Measurements from ENCODE around the gene BSPRY.
"Not testable (repeated sequence)": the region's sequence is repeated elsewhere in the genome, so short reads cannot be mapped to it uniquely, and the experiment has no call there.

Gene BSPRY

DNA sequence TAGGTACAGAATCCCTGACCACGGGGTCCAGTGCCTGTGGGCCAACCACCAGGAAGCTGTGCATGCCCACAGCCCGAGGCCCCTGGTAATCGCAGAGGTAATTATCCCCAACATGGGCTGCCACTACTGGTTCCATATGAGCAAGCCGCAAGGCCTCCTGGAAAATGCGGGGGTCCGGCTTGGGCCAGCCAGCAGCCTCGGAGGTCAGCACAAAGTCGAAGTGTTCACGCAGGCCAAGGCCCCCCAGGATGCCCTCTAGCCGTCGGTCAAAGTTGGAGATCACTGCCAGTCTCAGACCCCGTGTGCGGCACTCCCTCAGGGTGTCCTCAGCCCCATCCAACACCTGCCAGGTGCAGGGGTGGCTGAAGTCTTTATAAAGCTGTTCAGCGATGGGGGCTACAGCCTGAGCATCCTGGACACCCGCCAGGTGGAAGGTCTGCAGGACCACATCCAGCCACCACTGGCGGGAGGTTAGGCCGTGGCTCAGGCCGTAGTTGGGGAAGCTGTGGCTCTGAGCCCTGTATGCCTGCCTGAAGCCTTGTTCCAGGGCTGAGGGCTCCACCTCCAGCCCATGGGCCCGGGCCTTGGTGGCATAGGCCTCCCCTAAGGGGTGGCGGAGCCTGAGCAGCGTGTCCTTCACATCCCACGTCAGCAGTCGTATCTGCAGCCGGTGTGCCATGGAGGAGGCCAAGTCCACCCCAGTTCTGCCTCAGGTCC lies 24.5 kb downstream of the BSPRY start:
- no peak for DNase-seq
- Histone ChIP-seq H3K9me3 (no peaks in the 10 kb centered on the region), H3K27me3 (no peaks in the 10 kb centered on the region), H3K4me3 (no peak overlapping the region), H3K4me1 (peaks cover 0 to 20% (median 13%) of the 10 kb centered on the region in 4 donors), H3K36me3 (peaks cover 17 to 19% (median 17%) of the 10 kb centered on the region in 3 donors), H3K27ac (no peak overlapping the region)
- intact Hi-C loops (cut with DNase I; ENCODE audit: low total_unique reads), result loop anchor here (10.0 kb wide), 1 partner anchor 59 kb away; no protein-coding TSS in a partner anchor
- TF ChIP-seq, protein P1, sequence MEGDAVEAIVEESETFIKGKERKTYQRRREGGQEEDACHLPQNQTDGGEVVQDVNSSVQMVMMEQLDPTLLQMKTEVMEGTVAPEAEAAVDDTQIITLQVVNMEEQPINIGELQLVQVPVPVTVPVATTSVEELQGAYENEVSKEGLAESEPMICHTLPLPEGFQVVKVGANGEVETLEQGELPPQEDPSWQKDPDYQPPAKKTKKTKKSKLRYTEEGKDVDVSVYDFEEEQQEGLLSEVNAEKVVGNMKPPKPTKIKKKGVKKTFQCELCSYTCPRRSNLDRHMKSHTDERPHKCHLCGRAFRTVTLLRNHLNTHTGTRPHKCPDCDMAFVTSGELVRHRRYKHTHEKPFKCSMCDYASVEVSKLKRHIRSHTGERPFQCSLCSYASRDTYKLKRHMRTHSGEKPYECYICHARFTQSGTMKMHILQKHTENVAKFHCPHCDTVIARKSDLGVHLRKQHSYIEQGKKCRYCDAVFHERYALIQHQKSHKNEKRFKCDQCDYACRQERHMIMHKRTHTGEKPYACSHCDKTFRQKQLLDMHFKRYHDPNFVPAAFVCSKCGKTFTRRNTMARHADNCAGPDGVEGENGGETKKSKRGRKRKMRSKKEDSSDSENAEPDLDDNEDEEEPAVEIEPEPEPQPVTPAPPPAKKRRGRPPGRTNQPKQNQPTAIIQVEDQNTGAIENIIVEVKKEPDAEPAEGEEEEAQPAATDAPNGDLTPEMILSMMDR (IDR thresholded peaks at IDR 0.05), result no peak

DNA sequence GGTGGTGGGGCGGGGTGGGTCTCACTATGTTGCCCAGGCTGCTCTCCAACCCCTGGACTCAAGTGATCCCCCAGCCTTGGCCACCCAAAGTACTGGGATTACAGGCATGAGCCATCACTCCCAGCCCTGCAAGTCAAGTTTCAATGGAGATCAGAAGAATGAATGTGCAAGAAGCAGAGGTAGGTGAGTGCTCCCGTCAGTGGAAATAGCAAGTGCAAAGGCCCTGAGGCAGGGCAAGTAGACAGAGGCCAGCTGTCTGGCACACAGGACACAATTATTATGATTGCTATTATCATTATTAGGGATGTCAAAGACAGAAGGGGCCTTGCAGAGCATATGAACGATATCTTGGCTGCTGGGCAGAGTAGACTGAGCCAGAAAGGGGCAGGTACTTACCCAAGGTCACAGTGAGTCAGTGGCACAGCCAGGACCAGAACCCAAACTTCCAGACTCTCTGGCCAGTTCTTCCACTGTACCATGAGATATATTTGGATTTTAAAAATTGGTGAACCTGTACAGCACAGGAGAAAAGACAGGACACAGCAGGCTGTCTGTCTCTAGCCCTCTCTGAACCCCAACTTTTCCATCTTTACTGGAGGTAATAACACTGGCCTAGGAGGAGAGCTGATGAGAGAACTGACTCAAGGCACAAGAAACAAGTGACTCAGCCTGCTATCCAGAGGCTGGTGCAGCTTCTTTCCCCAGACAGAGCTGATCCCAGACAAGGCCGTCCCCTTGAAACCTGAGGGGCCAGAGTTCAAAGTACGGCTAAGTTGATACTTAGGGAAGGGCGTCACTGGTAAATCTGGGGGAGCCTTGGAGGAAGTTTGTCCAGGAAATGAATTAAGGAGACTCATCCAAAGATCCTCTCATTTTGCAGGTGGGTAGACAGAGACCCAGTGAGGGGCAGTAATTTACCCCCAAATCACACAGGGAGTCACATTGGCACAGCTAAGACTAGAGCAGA lies 26.0 kb downstream of the BSPRY start:
- TF ChIP-seq, protein P1 (IDR thresholded peaks at IDR 0.05), result no peak
- H3K4me3 ChIP-seq, result peak overlapping the region; percentile 71 to 94
- H3K4me1 ChIP-seq, result peaks cover 0 to 20% (median 13%) of the 10 kb centered on the region in 4 donors
- DNase-seq, result no peak
- no peaks in the 10 kb centered on the region for H3K27me3 ChIP-seq
- no peaks in the 10 kb centered on the region for H3K9me3 ChIP-seq
- intact Hi-C loops (cut with DNase I; ENCODE audit: low total_unique reads), result loop anchor here (10.0 kb wide), 1 partner anchor 61 kb away; no protein-coding TSS in a partner anchor
- H3K36me3 ChIP-seq, result peaks cover 17 to 19% (median 17%) of the 10 kb centered on the region in 3 donors
- H3K27ac ChIP-seq, result no peak overlapping the region

DNA sequence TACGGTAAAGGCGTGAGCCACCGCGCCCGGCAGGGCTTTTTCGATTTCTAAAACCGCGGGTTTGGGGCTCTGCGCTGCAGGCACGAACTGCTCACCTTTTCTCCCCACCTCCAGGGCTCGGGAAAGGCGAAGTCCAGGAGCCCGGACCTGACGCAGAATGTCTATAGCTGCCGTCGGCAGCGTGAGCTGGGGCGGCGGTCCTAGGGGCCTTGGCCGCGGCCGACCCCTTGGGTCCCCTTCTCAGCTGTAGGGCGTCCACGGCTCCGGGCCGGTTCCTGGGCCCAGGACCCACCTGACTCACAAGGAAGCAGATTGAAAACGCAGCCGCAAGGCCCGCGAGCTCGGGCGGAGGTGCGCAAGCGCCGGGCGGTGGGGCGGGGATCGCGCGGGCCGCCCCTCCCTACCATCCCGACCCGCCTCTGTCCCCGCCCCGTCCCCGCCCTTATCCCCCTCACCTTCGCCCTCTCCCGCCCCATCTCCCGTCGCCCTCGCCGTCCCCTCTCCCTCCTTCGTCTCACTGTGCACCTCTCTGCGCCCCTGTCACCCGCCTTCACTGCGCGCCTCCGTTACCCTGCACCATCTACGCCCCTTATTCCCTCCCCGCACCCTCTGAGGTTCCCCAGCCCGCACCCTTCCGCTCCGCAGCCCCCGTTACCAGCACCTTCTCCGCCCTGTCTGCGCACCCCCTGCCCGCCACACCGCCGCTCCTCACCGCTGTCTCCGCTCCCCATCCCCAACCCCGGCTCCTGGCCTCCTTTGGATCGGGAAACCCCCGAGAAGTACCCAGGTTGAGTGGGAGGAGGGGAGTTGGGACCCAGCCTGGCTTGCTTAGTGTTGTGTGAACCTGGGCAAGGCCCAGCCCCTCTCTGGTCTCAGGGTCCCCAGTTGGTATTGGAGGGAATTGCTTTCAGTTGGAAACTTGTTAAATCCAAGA lies 27.6 kb downstream of the BSPRY start, which contains the start of gene HDHD3:
Gene HDHD3 (minus strand): TSS at position 353 of the 934 bp plus-strand sequence. CDS start 2,632 bp downstream, outside the sequence.
- peaks cover 17 to 19% (median 17%) of the 10 kb centered on the region in 3 donors for H3K36me3 ChIP-seq
- intact Hi-C loops (cut with DNase I; ENCODE audit: low total_unique reads), result loop anchor here (10.0 kb wide), 1 partner anchor 62 kb away; no protein-coding TSS in a partner anchor
- H3K27ac ChIP-seq, result peak within 1 kb of the TSS; percentile 82 to 85
- H3K9me3 ChIP-seq, result no peaks in the 10 kb centered on the region
- H3K4me1 ChIP-seq, result peaks cover 0 to 20% (median 12%) of the 10 kb centered on the region in 4 donors
- peak within 1 kb of the TSS; percentile 71 to 94 for H3K4me3 ChIP-seq
- TF ChIP-seq, protein P1 (IDR thresholded peaks at IDR 0.05), result no peak
- no peaks in the 10 kb centered on the region for H3K27me3 ChIP-seq
- DNase-seq, result peak; percentile 67 to 90

DNA sequence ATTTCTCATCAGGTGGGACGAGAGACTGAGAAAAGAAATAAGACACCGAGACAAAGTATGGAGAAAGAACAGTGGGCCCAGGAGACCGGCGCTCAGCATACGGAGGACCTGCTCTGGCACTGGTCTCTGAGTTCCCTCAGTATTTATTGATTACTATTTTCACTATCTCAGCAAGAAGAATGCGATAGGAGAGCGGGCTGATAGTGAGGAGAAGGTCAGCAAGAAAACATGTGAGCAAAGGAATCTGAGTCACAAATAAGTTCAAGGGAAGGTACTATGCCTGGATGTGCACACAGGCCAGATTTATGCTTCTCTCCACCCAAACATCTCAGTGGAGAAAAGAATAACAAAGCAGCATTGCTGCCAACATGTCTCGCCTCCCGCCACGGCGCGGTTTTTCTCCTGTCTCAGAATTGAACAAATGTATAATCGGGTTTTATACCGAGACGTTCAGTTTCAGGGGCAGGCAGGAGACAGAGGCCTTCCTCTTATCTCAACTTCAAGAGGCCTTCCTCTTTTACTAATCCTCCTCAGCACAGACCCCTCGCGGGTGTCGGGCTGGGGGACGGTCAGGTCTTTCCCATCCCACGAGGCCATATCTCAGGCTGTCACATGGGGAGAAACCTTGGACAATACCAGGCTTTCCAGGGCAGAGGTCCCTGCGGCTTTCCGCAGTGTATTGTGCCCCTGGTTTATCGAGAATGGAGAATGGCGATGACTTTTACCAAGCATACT lies 29.9 kb downstream of the BSPRY start:
- intact Hi-C loops (cut with DNase I; ENCODE audit: low total_unique reads), result loop anchor here (10.0 kb wide), 1 partner anchor 64 kb away; no protein-coding TSS in a partner anchor
- not testable (repeated sequence) for H3K27ac ChIP-seq, DNase-seq, H3K27me3 ChIP-seq, H3K4me3 ChIP-seq, H3K36me3 ChIP-seq, H3K9me3 ChIP-seq
- peaks cover 0 to 20% (median 11%) of the 10 kb centered on the region in 4 donors for H3K4me1 ChIP-seq

DNA sequence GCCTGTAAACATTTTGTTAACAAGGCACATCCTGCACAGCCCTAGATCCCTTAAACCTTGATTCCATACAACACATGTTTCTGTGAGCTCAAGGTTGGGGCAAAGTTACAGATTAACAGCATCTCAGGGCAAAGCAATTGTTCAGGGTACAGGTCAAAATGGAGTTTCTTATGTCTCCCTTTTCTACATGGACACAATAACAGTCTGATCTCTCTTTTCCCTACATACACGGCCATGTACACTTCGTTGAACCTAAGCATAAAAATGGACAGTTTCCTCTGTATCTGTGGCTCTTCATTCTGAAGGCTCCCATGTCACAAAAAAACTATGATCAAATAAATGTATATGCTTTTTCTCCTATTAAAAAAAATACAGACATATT lies 30.5 kb downstream of the BSPRY start:
- H3K27me3 ChIP-seq, H3K4me3 ChIP-seq, H3K9me3 ChIP-seq, DNase-seq, H3K36me3 ChIP-seq, H3K27ac ChIP-seq: not testable (repeated sequence)
- peaks cover 0 to 20% (median 11%) of the 10 kb centered on the region in 4 donors for H3K4me1 ChIP-seq
- intact Hi-C loops (cut with DNase I; ENCODE audit: low total_unique reads), result loop anchor here (10.0 kb wide), 1 partner anchor 65 kb away; no protein-coding TSS in a partner anchor

Measured in tibial artery (tissue), 4 donors.